Peyer's patch (tissue), 4 donors: ENCODE data around the gene APOF.

Experiments used
- POLR2A ChIP-seq, 2 donors: fragments of 450-650 bp; IDR thresholded peaks; one replicate each; pipeline ENCODE4 v1.5.1; 2017; ENCODE audit warnings: antibody characterized with exemption in 2 of 2, mild to moderate bottlenecking in 2 of 2, moderate library complexity in 2 of 2
- TF ChIP-seq, protein P1 (sequence below), 6 experiments: fragments of 450-650 bp in 4 of 6; fragments of 200-600 bp in 2 of 6; sonication (generic) in 1 of 6; IDR thresholded peaks; one replicate each; pipeline ENCODE4 v1.5.1; 2017 to 2019; ENCODE audit warnings: antibody characterized with exemption in 6 of 6, mild to moderate bottlenecking in 3 of 6, moderate library complexity in 1 of 6

DNA sequence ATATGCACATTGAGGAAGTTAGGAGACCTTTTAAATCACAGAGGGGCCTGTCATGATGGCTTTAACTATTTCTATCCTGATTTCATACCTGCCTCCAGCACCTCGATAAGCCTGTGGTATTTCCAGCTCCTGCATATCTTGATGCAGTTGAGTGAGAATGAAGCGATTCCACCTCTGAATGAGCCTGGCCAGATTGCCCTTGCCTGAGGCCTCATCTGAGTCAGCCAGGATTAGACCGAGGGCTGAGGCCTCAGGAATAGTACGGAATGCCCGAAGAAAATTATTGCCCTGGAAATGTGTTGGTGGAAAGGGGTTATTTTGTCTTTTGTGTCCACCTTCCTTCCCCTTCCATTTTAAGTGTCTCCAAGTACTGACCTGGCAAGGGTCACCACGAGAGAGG, 38.5 kb downstream of the APOF start:
- no peak for TF ChIP-seq POLR2A (IDR thresholded peaks at IDR 0.05)
- TF ChIP-seq, protein P1, sequence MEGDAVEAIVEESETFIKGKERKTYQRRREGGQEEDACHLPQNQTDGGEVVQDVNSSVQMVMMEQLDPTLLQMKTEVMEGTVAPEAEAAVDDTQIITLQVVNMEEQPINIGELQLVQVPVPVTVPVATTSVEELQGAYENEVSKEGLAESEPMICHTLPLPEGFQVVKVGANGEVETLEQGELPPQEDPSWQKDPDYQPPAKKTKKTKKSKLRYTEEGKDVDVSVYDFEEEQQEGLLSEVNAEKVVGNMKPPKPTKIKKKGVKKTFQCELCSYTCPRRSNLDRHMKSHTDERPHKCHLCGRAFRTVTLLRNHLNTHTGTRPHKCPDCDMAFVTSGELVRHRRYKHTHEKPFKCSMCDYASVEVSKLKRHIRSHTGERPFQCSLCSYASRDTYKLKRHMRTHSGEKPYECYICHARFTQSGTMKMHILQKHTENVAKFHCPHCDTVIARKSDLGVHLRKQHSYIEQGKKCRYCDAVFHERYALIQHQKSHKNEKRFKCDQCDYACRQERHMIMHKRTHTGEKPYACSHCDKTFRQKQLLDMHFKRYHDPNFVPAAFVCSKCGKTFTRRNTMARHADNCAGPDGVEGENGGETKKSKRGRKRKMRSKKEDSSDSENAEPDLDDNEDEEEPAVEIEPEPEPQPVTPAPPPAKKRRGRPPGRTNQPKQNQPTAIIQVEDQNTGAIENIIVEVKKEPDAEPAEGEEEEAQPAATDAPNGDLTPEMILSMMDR (IDR thresholded peaks at IDR 0.05): no peak
